ENCODE data around the gene AHNAK2. TPM values are rescaled to one million over a fixed set of nuclear protein-coding genes. Genes with fewer than 3 reads are reported as not detected.

AHNAK2 gene
- total and polyA plus RNA-seq, 2 of the 13 experiments (the other 11 are each of a cell fraction or from before 2014, with no cell fraction given) = 0.11 to 0.18 TPM

DNA sequence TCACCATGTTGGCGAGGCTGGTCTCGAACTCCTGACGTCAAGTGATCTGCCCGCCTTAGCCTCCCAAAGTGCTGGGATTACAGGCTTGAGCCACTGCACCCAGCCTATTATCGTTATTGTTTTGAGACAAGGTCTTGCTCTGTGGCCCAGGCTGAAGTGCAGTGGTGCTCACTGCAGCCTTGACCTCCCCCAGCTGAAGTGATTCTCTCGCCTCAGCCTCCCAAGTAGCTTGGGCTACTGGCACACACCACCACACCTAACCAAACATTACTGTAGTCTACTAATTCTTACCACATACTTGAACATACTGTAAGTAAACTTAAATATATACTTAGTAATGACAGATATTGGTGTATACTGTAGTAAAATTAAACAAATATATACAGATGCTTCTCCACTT lies 47.3 kb upstream of the AHNAK2 start:
- whole genome bisulfite sequencing (ENCODE audit: low lambda C conversion rate) = 86% methylated on average over 6 of the region's 6 CpGs
- no TSS peak for BruUV-seq (replicated peaks)
- Histone ChIP-seq H2AFZ (ENCODE audit: low read length) (no peak overlapping the region), H3K4me1 (ENCODE audit: insufficient read depth, low read length) (peaks cover 23% of the 10 kb centered on the region), H4K20me1 (ENCODE audit: insufficient read depth, low read length) (no peaks in the 10 kb centered on the region), H3K9ac (ENCODE audit: insufficient read depth, low read depth, low read length) (no peak overlapping the region), H3K4me3 (replicated peaks in 1 of 3; ENCODE audit: insufficient read depth in 1 of 3, low read depth in 2 of 3, low read length in 3 of 3) (no peak overlapping the region), H3K27me3 (ENCODE audit: control insufficient read depth in 1 of 2, insufficient read depth in 2 of 2, low read length in 2 of 2) (peaks cover 0 to 10% of the 10 kb centered on the region in 2 experiments; a peak in 3 of 5 replicates), H3K36me3 (replicated peaks in 1 of 2; ENCODE audit: control insufficient read depth in 1 of 2, insufficient read depth in 2 of 2, low read length in 2 of 2) (no peaks in the 10 kb centered on the region), H3K4me2 (ENCODE audit: low read depth, low read length) (no peak overlapping the region), H3K79me2 (ENCODE audit: insufficient read depth, low read length) (peaks cover 4% of the 10 kb centered on the region), H3K27ac (ENCODE audit: extremely low read length, insufficient read depth, low read length) (no peak overlapping the region), H3K9me3 (ENCODE audit: low read length) (no peaks in the 10 kb centered on the region)
- ATAC-seq (no peak), DNase-seq (ENCODE audit: low spot score) (no peak), FAIRE-seq (no peak)
- ChIA-PET POLR2A (no interaction called here), CTCF (ENCODE audit: low intra/inter-chr PET ratio, low total read pairs) (no interaction called here)
- intact Hi-C loops (cut with micrococcal nuclease; ENCODE audit: unreplicated experiment) = no loop called here
- no peak for TF ChIP-seq SIN3A (IDR thresholded peaks at IDR 0.05; ENCODE audit: borderline replicate concordance, low read depth, low read length)
- no peak for TF ChIP-seq JDP2 (CRISPR knock-in tag; IDR thresholded peaks at IDR 0.05; ENCODE audit: borderline replicate concordance)
- no peak for TF ChIP-seq YEATS4 (CRISPR knock-in tag; IDR thresholded peaks at IDR 0.05; ENCODE audit: borderline replicate concordance)
- TF ChIP-seq ZNF616 (CRISPR knock-in tag; IDR thresholded peaks at IDR 0.05; ENCODE audit: low read depth) = no peak
- no peak for TF ChIP-seq ELF3 (CRISPR knock-in tag; IDR thresholded peaks at IDR 0.05)
- no peak for TF ChIP-seq ZNF879 (CRISPR knock-in tag; IDR thresholded peaks at IDR 0.05)
- no peak for TF ChIP-seq RXRB (CRISPR knock-in tag; IDR thresholded peaks at IDR 0.05; ENCODE audit: borderline replicate concordance)
- no peak for TF ChIP-seq IKZF5 (CRISPR knock-in tag; IDR thresholded peaks at IDR 0.05)
- no peak for TF ChIP-seq TIGD3 (CRISPR knock-in tag; IDR thresholded peaks at IDR 0.05; ENCODE audit: borderline replicate concordance)
- TF ChIP-seq ATM (IDR thresholded peaks at IDR 0.05; ENCODE audit: borderline replicate concordance) = no peak
- no peak for TF ChIP-seq CENPBD1 (CRISPR knock-in tag; IDR thresholded peaks at IDR 0.05; ENCODE audit: borderline replicate concordance, low read depth)
- in situ Hi-C loops (cut with HindIII; ENCODE audit: extremely low pct_ligation_motif_present, low pct_unique_long_range_greater_than_20kb) = no loop called here
